Glomerular visceral epithelial cell (primary cell): ENCODE data around the gene CAPN5.
A peak's percentile ranks its signal among the peaks of the same experiment; 100 is the strongest.
"Not testable (repeated sequence)": the region's sequence is repeated elsewhere in the genome, so short reads cannot be mapped to it uniquely, and the experiment has no call there.

Source experiments
- DNase-seq: peaks from one replicate; pipeline ENCODE4 v3.0.0-alpha.2; 2016; ENCODE audit errors: extremely low spot score

Gene CAPN5

GRCh38 chr11:77042111-77042726, 24.6 kb upstream of the CAPN5 start:
- DNase-seq, result no peak

DNA sequence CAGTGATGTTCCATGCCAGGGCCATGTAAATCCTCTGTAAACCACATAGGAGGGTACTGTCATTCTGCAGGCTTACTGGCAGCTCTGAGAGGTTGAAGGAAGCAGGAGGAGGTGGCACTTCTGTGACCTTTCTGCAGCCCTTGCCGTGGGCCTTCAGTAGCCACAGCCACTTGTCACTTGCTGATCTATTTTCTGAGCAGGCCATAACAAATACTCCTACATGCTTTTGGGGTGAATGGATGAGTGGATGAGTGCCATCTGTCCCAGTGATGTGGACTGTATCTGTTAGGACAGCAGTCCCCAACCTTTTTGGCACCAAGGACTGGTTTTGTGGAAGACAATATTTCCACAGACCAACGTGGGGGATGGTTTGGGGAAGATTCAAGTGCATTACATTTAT, 22.4 kb upstream of the CAPN5 start:
- no peak for DNase-seq

DNA sequence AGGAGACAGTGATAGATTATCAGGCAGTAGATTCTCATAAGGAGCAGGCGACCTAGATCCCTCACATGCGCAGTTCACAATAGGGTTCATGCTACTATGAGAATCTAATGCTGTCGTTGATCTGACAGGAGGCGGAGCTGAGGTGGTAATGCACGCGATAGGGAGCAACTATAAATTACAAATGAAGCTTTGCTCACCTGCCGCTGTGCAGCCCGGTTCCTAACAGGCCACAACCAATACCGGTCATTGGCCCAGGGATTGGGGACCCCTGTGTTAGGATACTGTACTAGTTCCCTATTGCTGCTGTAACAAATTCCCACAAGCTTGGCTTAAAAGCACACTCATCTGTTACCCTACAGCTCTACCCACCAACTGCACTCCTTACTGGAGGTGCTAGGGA, 21.9 kb upstream of the CAPN5 start:
- no peak for DNase-seq

DNA sequence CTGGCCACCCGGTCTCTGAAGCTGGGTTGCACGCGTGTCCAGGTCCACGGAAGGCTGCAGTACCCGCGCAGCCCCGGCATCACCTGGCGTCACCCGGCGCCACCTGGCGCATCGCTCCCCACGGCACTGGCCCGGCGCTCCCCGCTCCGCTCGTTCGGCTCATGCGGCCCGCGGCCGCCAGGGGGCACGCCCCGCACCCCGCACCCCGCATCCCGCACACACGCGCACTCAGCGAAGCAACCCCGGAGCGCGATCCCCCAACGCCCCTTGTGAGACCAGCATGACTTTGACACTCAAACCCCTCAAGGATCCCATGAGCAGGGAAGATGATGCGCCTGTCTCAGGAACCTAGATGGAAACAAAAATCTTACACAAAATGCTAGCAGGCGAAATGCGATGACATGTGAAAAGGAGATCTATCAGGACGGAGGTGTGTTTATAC, 20.7 kb upstream of the CAPN5 start:
- DNase-seq, result peak; percentile 36

DNA sequence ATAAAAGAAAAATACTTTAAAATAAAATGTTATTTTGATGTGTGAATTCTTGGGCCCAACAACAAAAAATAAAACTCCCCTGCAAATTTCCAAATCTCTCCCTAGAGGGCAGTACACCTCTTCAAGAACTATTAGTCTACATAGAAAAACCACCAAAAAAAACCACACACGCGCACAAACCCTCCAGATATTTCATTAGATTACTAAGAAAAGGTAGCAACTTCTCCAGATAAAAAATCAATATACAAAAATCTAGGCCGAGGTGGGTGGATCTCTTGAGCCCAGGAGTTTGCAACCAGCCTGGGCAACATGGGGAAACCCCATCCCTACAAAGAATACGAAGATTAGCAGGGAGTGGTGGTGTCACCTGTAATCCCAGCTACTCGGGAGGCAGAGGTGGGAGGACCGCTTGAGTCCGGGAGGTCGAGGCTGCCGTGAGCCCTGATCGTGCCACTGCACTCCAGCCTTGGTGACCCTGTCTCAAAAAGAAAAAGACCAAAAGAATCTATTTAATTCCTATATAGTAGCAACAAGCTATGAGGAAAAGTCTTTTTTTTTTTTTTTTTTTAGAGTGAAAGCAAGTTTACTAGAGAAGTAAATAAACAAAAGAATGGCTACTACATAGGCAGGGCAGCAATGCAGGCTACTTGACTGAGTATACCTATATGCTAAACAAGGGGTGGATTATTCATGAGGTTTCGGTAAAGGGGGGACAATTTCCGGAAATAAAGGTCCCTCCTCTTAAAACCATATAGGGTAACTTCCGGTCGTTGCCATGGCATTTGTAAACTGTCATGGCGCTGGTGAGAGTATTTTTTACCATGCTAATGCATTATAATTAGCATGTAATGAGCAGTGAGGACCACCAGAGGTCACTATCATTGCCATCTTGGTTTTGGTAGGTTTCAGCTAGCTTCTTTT, 19.5 kb upstream of the CAPN5 start:
- peak; percentile 94 for DNase-seq

GRCh38 chr11:77047928-77048446, 18.8 kb upstream of the CAPN5 start:
- not testable (repeated sequence) for DNase-seq

GRCh38 chr11:77049026-77049425, 17.7 kb upstream of the CAPN5 start:
- no peak for DNase-seq

GRCh38 chr11:77051511-77051910, 15.3 kb upstream of the CAPN5 start:
- no peak for DNase-seq

DNA sequence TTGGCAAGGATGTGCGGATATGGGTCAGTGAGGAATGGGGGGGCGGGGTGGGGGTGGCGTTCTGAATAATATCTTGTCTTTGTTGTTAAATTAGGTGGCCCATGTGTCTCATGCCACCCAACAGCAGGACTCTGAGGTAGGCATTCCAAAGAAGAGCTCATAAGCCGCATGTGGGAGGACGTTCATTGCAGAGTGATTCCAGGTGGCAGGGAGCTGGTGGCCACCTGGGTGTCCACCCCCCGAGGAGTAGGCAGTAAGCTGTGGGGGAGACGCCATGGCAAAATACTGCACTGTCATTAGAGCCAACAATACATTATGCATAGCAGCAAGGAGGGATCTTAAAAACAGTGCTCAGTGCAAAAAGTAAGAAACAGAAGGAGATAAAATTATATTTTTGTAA, 14.3 kb upstream of the CAPN5 start:
- no peak for DNase-seq

- DNase-seq, result no peak
Measured at GRCh38 chr11:77053217-77054015, 13.4 kb upstream of the CAPN5 start.

GRCh38 chr11:77054084-77054483, 12.7 kb upstream of the CAPN5 start:
- no peak for DNase-seq

GRCh38 chr11:77055101-77055561, 11.6 kb upstream of the CAPN5 start:
- no peak for DNase-seq

DNA sequence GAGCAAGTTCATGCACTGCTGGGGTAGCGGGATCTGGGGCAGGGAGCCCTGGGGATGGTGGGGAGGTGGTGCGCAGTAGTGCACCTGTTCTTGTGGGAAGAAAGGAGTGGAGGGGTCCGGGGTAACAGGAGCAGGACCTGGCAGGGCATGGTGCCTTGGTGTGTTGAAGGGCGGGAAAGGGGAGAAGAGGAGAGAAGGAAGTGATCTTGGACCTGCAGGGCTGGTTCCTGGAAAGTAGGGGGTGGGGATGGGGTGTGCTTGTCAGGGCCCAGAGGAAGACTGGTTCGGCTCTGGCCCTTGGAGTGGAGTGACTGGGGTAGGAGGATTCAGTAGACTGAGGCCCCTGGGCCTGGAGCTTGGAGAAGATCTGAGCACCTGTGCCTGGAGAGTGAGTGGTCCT, 10.9 kb upstream of the CAPN5 start:
- no peak for DNase-seq

DNA sequence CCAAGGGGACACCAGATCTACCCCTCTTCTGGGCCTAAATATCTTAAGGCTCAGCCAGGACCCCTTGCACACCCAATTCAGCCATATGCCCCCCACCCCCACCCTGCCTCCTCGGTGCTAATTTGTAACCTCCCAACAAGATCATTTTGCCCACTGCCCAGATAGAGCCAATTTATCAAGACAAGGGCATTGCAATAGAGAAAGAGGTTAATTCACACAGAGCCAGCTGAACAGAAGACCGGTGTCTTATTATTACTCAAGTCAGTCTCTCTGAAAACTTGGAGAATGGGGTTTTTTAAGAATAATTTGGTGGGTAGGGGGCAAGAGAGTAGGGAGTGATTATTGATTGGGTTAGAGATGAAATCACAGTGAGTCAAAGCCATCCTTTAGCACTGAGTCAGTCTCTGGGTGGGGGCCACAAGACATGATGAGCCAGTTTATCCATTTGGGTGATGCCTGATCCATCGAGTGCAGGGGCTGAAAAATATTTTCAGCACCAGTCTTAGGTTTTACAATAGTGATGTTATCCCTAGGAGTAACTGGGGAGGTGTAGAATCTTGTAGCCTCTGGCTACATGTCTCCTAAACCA, 9.9 kb upstream of the CAPN5 start:
- no peak for DNase-seq

DNA sequence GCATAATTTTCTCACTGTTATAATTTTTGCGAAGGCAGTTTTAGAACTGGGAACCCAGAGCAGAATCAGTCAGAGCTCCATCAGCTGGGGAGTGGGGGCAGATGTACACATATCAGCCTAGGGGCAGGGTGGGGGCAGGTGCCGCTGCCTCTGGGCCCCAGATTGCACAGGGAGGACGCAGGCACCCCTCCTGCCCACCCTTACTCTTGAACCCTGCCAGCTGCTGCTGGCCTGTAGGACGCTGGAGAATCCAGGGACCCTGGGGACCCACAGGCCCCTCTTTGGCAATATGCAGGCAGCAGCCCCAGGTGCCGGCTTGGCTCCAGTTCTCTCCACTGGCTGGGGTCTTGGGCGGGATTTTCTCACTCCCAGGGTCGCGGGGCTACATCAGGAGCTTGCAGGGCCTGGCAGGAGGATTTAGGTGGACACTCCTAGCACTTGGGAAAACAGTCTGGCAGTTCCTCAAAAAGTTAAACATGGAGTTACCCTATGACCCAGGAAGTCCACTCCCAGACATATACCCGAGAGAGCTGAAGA, 8.8 kb upstream of the CAPN5 start:
- no peak for DNase-seq

DNA sequence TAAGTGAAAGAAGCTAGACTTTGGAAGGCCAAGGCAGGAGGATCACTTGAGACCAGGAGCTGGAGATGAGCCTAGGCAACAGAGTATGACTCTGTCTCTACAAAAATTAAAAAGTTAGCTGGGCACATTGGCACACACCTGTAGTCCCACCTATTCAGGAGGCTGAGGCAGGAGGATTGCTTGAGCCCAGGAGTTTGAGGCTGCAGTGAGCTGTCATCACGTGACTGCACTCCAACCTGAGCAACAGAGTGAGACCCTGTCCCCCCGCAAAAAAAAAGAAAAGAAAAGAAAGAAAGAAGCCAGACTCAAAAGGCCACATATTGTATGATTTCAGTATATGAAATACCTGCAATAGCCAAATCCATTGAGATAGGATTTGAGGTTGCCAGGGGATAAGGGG, 7.9 kb upstream of the CAPN5 start:
- DNase-seq, result no peak

GRCh38 chr11:77059806-77060205, 7.0 kb upstream of the CAPN5 start:
- DNase-seq, result no peak

DNA sequence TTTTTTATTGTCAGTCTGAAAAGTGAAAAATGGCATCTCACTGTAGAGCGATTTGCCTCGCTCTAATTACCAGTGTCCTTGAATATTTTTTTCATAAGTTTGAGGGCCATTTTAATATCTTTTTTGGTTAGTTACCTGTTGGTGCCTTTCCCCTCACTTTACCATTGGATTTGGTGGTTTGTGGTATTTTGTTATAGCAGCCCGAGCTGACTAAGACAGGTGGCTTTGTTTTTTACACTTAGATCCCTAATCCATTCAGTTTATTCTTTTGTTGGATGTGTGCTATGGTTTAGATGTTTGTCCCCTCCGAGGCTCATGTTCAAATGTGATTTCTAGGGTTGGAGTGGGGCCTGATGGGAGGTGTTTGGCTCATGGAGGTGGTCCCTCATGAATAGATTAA, 6.5 kb upstream of the CAPN5 start:
- DNase-seq, result no peak

GRCh38 chr11:77061258-77061657, 5.5 kb upstream of the CAPN5 start:
- DNase-seq, result not testable (repeated sequence)

DNA sequence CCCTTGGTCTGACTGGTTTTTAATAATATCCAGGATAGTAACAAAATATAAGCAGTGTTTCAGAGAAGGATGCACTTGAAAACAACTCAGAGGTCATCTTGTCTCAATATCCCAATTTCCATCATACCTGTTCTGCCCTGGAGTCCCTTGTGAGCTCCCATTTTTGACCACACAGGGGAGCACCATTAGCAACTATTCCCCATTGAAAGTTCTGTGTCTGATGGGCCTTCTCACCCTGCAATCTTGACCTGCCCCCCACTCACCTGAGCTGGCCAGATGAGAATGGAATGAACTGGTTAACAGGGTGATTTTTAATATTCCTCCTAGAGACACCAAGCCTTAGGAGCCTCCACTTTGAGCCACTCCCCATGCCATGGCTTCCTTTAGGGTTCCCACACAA, 3.8 kb upstream of the CAPN5 start:
- DNase-seq, result no peak

DNA sequence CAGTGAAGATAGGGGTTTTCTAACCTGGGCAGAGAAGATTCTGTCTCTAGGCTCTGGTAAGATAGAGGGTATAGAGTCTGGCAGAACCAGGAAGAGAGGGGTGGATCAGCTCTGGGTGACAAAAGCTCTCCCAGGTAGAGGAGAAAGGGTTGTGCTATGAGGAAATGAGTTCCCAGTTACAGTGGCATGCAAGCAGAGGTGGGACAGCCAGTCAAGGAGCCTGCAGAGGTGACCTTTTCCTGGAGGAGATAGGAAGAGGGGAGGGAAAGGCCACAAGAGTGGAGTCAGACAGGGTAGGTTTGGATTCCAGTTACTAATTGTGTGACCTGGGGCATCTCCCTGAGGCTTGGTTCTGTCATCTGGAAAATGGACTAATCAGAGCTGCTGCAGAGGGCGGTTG, 3.4 kb upstream of the CAPN5 start:
- no peak for DNase-seq
